ENCODE data around the gene RTN4RL1.

The RTN4RL1 gene

DNA sequence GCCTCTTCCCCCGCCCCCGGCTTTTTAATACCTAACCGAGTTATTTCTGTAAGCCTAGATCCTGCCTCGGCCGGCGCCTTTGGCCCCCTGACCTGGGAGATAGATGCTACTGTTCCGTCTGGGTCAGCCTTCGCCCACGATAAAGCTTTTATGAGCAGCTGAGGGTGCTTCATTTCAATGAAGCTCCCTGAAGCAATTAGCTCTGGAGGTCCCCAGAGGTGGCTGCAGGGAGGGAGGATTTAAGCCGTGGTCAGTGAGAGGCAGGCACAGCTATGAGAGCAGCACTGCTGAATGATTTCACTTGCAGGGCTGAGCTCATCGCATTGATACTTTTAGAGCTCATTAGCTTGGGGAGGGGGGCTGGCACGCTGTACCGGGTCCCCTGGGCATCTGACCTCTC, 105.9 kb downstream of the RTN4RL1 start:
- no peak for DNase-seq (ENCODE audit: low read depth in 2 of 2)

DNA sequence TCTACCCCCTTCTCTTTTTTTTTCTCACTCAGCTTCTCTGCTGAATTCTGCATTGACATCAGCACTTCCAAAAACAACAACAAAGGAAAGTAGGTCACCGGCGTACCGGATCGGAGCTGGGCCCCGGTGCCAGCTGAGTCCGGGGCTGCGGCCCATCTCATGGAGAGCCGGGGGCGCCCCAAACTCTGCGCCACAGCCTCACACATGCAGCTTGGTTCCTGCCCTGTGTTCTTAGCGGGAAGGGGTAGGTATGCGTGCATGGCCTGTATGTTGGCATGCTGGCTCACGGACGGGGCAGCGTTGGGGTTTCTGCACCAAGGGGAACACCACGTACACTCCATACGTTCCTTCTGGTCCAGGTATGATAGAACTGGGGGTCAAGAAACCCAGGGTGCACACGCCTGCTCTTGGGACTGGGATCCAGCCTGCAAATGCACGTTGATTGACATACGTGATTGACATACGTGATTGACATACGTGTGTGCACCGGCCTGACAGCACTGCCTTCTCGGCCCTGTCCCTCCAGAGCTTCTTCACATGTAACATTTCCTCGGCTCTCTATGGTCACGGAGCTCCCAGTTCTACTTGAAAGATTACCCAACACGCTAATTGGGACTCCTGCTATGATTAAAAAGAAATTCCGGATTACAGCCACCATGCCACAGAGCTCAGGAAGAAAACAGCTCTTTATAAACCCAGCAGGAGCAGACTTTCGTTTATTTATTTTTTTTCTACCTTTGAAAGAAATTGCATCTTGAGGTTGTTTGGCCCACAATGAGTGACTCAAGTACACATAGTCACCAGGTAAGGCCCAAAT, 106.6 kb downstream of the RTN4RL1 start:
- DNase-seq (ENCODE audit: low read depth in 2 of 2) = no peak

DNA sequence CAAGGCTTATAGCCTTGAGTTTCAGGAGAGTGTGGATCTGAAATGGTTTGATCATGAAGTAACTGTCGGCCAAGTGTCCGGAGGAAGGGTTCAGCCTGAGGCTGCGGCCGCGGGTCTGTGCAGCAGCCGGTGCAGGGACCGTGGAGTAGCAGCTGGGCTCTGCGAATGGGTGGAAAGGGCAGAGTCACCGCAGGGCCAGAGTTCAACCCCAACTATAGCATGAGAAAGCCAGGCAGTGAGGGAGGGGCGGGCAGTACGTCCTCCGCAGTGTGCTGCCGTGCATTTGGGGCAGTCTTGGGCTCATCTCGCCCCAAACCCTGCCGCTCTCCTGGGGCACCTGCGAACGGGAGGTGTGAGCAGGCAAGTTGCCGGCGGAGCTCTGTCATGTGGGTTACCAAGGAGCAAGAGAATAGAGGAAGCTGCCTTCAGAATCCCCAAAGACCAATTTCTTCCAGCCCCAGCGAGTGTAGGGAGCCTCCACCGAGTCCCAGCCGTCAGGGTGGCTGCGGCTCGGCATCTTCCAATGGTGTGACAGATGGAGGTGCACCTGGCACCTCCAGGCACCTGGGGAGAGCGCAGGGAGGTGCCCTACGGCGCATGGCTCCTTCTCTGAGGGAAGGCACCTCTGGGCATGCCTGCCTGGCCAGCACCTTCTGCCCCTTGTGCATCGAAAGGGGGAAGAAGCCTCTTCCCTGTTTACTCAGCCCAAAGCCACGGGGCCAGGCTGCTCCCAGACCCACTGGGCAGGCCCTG, 108.0 kb downstream of the RTN4RL1 start:
- DNase-seq (ENCODE audit: low read depth in 2 of 2) = no peak

DNA sequence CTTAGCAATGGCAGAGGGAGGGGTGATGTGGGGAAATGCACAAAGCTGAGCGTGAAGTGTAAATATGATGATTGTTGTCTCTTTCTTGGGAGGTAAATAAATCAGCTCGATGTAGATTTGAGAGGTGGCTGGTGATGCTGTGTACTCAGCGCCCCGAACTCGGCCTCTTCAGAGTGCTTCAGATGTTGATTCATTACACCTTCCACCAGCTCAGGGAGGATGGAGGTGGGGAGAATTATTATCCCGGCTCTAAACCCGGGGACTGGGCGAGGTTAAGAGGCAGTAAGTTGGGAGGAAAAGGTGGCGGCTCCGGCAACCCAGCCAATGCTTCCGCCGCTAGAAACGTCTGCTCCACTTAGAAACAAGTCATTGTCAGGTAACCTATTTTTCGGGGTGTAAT, 108.8 kb downstream of the RTN4RL1 start:
- DNase-seq (ENCODE audit: low read depth in 2 of 2) = no peak

DNA sequence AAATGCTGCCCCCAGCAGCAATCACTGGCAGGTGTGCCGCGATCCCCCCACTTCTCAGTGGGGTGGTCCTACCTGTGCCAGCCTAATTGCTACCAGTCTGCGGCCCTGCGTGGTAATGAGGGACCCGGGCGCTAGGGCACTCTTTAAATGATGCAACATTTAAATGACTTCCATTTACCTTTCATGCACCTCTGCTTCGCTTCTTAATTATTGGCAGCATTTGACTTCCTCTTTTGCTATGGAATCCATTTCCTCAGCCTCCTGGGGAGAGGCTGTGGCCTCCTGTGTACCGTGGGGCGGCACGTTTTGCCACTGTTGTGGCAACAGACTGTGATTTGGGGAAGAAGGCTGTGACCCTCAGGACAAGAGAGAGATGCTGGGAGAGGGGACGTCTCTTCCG, 109.2 kb downstream of the RTN4RL1 start:
- DNase-seq (ENCODE audit: low read depth in 2 of 2) = no peak

DNA sequence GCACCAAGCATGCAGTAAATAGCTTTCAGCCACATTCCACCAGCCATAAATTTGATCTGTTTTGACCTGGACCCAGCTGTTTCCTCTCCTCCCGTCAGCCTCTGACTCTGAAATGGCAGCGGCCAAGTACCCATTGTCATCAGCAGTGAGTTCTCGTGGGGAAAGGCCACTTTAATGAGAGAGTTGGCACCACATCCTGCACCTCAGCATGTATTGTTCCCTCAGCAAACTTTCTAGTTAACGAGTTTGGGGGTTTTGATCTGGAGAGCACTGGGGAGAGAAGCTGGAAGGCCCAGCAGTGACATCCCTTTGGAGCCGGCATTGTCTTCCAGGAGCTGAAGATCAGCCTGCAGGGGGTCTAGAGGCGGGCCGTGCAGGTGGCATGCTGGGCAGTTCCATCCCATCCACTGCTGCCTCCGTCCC, 110.5 kb downstream of the RTN4RL1 start:
- DNase-seq (ENCODE audit: low read depth in 2 of 2) = no peak

DNA sequence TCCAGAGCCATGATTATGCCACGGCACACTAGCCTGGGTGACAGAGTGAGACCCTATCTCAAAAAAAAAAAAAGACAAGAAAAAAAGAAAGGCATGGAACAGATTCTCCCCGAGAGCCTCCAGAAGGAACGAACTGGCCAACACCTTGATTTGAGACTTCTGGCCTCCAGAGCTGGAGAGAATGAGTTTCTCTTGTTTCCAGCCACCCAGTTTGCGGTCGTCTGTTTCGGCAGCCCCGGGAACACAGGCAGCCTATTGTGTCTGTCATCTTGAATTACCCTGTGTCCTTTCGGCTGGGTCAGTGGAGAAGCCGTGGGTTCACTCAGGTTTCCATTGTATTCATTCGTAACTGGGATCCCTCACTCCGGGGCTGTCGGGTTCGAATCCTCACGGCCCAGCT, 111.4 kb downstream of the RTN4RL1 start:
- no peak for DNase-seq (ENCODE audit: low read depth in 2 of 2)

DNA sequence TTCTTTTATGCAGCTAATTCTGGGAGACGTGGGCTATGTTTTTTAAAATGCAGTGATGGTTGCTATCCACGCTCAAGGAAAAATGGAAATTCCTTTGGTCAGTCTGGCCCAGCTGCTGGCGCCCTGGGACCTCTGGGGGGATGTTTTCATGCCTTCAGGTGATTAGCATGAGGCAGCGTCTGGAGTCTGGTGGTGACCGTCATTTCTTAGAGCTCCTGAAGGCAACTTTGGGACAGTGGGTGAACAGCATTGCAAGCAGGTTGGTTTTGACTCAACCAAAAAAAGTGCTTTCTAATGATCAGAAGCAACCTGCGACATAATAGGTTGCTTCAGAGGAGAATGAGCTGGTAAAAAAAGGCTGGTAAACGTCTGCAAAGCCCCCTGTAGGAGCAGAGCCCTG, 113.0 kb downstream of the RTN4RL1 start:
- DNase-seq (ENCODE audit: low read depth in 2 of 2) = no peak

DNA sequence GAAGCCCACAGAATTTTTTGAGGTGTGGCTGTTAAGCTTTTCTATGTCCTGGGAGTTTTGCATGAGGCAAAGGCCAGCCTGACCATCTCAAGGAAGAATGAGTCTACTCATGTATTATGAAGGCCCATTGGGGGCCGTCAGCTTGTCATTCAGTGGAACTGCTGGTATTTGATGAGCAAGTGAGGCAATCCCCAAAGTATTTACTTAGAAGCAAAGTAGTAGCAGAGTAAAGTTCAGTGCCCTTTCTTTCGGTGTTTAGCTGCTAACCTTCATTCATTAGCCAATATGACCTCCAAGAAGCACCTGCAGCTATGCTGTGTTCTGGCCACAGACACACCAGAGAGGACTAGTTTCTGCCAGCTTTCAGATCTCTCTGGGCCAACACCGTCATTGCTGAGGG, 115.1 kb downstream of the RTN4RL1 start:
- no peak for DNase-seq (ENCODE audit: low read depth in 2 of 2)

DNA sequence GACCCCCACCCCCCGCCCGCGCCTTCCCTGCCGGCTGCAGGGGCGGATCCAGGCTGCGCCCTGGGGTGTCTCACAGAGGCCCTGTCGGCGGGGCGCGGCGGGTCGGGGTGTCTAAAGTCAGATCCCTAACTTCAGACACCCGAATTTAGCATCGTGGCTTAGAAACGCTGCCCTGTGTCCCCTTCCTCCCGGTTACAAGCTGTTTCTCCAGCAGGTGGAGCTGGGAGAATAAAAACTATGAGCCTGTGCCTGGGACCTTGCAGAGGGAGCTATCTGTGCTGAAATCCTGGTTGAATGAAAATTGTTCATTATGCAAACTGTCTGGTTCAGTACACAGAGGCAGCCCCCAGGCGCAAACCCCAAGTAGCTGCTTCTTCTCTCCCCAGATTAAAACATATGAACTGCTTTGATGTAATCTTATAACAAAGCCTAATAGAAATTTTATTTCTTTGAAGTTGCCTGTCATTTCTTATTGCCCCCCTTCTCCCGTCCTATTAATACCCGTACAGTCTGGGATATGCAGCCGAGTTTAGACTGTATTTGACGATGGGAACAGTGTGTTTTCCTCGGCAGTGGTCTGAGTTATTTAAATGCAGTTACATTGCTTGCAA, 116.3 kb downstream of the RTN4RL1 start:
- no peak for DNase-seq (ENCODE audit: low read depth in 2 of 2)

DNA sequence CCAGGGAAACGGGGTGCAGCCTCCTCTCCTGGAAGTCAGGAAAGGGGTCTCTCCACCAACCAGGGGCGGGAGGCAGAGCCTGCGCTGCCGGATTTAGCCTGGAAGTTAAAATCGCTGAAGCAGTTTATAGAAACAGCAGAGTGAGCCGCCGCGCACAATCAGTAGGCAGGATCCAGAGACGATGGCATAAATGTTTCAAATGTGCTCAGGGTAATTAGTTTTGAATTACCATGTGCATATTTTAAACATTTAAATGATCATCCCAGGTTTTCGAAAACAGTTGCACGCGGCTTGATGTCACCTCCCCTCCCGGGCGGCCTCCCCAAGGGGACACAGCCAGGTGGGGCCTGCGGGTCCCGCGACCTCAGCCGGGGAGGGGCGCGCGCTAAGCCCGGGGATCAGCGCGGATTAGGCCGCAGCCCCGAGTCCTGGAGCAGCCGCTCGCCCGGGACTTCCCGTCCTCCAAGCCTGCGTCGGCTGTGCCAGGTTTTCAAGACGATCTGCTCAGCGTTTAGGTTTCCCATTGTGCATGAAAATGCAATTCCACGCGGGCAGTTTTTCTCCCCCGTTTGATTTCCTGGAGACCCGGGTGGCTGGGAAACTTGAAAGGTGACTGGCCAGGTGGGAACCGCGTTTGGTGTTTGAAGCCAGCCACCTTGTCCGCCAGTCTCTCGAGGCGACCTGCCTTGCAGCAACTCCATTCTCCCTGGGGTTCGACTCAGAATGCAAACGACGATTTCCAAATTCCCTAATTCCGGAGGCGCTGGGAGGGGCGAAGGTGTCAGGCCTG, 117.0 kb downstream of the RTN4RL1 start:
- DNase-seq (ENCODE audit: low read depth in 2 of 2) = no peak

DNA sequence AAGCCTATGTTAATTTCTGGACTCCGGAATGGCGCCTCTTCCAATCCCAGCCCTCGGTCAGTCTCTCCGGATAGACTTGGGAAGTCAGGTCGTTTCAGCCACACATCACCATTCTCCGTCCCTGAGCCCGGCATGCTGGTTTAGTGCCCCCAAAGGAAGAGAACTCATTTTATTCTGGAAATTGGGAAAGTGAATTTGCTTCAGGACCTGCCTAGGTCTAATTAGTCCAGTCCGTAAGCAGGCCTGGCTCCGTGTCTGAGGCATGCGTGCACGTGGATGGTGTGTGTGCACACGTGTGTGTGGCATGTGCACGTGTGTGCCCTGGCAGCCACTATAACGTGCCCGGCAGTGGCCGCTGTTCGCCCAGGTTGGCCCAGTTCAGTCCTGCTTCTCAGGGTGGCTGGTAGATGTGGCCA, 117.9 kb downstream of the RTN4RL1 start:
- DNase-seq (ENCODE audit: low read depth in 2 of 2) = no peak

DNA sequence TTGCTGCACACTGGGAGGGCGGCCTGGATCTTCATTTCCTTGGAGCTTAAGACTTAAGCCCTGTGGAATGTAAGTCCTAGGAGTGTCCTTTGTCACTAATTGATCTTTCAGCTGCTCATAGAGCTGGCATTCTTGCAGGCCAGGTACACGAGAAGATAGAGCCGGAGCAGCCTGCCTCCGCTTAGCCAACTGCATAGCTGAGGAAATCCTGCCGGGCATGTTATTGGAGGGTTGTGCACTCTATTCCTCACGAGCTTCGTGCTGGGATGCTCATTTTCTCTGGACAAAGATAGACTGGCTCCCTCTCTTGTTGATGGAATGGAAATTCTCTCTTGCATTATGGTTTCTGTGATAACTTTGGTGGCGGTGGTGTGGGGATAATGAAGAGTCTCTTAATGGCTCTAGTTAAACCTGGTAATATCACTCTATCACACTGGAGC, 118.5 kb downstream of the RTN4RL1 start:
- DNase-seq (ENCODE audit: low read depth in 2 of 2) = no peak

DNA sequence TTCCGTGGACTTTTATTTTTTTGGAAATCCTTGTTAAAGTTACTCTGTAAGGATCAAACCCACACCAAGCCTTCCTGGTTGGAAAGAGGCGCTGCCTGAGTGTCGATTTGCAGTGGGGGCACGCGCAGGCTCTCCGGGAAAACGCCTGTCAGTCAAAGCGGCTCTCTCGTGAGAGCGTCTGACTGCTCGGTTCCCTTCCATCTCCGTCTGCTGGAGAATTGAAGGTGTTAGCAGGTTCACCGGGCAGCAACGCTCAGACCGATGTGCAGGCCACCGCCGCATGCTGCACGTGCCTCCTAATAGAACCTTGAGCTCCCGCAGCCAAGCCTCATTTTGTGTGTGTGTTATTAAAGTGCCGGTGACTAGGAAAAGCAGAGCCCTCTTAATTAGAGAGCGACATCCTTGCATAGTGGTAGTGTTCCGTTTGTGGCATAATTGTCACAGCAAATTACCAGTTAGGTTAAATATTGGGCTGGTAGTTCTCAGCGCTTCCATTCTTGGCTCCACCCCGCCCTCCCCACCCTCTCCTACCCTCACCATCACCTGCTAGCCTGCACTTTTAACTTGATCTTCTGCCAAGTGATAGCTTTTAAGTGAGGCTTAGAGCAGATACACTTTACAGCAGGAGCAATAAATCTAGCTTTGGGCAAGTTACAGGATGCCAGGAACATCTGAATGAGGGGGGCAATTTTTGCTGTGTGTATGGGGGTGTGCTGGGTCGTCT, 119.8 kb downstream of the RTN4RL1 start:
- DNase-seq (ENCODE audit: low read depth in 2 of 2) = no peak

DNA sequence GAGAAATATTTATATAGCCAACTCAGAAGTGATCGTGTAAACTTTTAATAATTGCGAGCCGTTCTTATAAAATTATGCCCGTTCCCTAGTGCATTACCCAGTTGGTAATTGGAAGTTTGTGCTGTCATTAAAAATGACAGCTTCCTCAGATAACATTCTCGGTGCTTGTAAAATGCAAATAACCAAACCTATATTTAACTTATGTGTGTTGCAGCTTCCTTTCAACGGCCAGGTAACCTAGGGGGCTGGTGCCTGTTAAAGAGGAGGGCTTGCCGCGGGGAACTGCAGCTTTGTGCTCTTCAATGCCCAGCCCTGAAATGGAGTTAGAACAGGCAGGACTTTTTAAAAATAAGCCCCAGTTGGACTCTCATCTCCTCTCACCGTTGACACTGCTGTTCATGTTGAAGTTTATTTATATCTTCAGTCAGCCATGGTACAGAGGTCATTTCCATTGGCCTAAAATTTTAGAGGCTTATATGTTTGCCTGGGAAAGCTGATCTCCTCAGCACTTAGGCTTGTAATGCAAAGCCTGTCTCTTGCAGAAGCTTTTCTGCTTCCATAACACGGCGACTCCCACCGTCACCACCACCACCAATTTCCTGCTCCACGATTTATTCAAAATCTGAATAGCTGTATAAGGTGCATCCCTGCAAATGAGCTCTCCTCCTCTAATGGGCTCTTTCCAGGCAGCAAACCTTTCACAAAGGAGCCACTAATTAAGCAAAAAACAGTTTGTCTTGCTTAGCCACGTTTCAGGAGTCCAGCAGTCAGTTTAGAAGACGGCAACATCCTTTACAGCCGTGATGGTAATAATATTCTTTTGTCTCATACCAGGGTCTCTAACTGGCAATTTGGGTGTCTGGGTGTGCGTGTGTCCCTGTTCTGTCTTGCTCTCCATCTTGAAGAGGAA, 120.6 kb downstream of the RTN4RL1 start:
- no peak for DNase-seq (ENCODE audit: low read depth in 2 of 2)

DNA sequence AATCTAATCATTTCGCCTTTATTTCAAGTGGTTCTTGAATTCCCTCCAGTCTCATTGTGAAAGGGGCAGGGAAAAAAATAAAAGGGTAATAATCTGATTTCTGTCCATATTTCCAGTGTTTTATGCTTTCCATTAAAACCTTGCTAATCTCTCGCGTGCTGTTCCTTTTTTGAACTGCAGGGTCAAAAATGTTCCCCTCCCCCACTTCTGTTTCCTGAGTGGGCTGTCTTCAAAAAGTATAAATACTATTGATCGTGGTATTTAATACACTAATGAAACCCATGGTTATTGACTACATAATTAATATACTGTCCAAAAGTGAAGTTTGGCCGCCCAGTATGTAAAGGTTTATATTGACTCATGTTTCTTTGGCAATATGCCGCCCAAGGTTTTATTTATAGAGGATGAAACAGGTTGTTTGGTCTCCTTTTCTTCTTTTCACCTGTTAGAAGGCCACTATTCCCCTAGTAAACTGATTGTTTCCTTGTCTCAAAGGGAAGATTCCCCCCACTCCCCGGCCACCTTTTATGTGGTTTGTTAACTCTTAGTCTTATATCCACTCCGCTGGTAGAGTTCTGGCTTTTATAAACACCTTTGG, 125.6 kb downstream of the RTN4RL1 start:
- no peak for DNase-seq (ENCODE audit: low read depth in 2 of 2)

DNA sequence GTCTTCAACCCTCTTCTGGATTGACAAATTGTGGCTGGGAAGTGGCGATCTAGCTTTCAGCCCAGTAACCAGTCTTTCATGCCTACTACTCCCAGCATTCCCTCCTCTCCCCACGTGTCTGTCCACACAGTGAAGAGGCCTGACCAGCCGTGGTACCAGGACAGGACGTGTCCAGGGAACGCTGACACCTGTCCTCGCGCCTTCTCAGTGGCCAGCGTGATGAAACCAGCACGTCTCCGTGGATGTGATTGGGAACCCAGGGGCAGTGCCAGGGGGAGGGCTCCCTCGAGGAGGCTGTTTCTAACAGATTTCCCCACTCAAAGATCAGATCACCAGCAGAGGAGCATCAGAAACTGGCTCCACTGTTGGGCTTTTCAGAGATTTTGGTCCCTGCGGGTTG, 126.3 kb downstream of the RTN4RL1 start:
- no peak for DNase-seq (ENCODE audit: low read depth in 2 of 2)

DNA sequence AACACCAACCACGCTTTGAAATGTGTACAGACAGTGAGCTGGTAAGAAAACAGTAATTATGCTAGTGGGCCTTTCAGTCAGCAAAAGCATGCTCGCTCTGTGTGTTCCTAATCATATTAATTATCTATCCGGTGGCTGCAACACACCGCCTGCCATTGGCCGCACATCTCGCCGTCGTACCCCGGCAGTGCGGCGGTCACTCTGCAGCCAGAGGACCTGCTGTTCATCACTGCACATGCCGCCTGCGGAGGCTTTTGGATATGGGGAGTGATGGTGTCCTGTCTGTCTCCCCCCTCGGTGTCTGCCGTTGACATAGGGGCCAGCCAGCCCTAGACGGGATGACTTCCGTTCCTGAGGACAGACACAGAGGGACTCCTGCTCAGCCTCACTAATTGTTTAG, 126.8 kb downstream of the RTN4RL1 start:
- DNase-seq (ENCODE audit: low read depth in 2 of 2) = no peak

DNA sequence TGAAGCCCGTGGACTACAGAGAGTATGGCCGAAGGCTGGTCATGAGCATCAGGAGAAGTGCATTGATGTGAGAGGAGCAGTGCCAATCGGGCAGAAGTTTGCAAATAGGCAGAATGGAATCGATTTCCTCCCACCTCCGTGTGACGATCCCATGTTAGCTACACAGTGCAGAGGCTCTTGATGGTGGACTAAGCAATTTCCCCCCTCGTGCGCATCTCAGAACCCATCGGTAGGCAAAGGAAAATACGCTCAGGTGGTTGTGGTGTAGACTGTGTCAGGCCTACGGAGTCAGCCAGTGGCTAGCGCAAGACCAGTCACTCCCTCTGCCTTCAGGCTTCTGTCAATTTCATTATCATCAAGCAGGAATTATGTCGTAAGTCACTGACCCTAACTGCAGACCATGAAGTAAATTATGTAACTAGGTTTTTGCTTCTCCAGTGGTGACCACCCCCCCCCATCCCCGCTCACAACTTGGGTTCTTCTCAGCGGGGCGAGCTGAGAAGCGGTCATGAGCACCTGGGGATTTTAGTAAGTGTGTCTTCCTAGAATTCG, 128.0 kb downstream of the RTN4RL1 start:
- no peak for DNase-seq (ENCODE audit: low read depth in 2 of 2)
